Right renal pelvis (tissue), 4 donors: ENCODE data around the gene MEGF11. TPM values are rescaled to one million over a fixed set of nuclear protein-coding genes. Genes with fewer than 3 reads are reported as not detected.

Source experiments
- DNase-seq, 4 donors: peaks; one replicate each; pipeline ENCODE4 v3.0.0-alpha.2; 2013; ENCODE audit warnings: low read depth in 4 of 4, low spot score in 3 of 4, missing footprints in 1 of 4
- polyA plus RNA-seq, 4 donors: library from polyadenylated mRNA; unstranded; fragments of 120-200 nt; gene quantifications; one replicate each; pipeline ENCODE4 v1.2.1, GENCODE V29; 2013; ENCODE audit not compliant: insufficient read length in 4 of 4

Gene MEGF11
- polyA plus RNA-seq, 4 donors = 2.2 to 3.8 (median 2.6) TPM

- no peak for DNase-seq
These were observed 12.3 kb downstream of the MEGF11 start for GRCh38 chr15:66241087-66241907.

- no peak for DNase-seq
These were observed 13.2 kb downstream of the MEGF11 start for GRCh38 chr15:66240240-66240794.

GRCh38 chr15:66239514-66239913 is 14.0 kb downstream of the MEGF11 start:
- DNase-seq = no peak

GRCh38 chr15:66238318-66238717 is 15.2 kb downstream of the MEGF11 start:
- DNase-seq = no peak

- DNase-seq = no peak
These were observed 15.9 kb downstream of the MEGF11 start for GRCh38 chr15:66237513-66238235.

GRCh38 chr15:66236806-66237375 is 16.7 kb downstream of the MEGF11 start:
- no peak for DNase-seq

GRCh38 chr15:66235866-66236265 is 17.7 kb downstream of the MEGF11 start:
- no peak for DNase-seq

- DNase-seq = no peak
These were observed 18.8 kb downstream of the MEGF11 start for GRCh38 chr15:66234798-66235197.

- DNase-seq = no peak
These were observed 19.8 kb downstream of the MEGF11 start for GRCh38 chr15:66233487-66234415.

- DNase-seq = no peak
These were observed 21.3 kb downstream of the MEGF11 start for GRCh38 chr15:66232267-66232625.

- no peak for DNase-seq
These were observed 21.9 kb downstream of the MEGF11 start for GRCh38 chr15:66231394-66232266.

- no peak for DNase-seq
These were observed 23.6 kb downstream of the MEGF11 start for GRCh38 chr15:66229790-66230465.

GRCh38 chr15:66228807-66229735 is 24.5 kb downstream of the MEGF11 start:
- DNase-seq = no peak

- DNase-seq = no peak
These were observed 26.8 kb downstream of the MEGF11 start for GRCh38 chr15:66226736-66227135.

- no peak for DNase-seq
These were observed 27.8 kb downstream of the MEGF11 start for GRCh38 chr15:66225656-66226274.

- no peak for DNase-seq
These were observed 28.6 kb downstream of the MEGF11 start for GRCh38 chr15:66224946-66225345.
